ENCODE measurements around the gene VPS25. TPM values are rescaled to one million over a fixed set of nuclear protein-coding genes. Genes with fewer than 3 reads are reported as not detected.

Gene VPS25
- total and polyA plus RNA-seq, 9 of the 15 experiments (the other 6 are each of a cell fraction or from before 2014, with no cell fraction given), result 123 to 352 (median 180) TPM

DNA sequence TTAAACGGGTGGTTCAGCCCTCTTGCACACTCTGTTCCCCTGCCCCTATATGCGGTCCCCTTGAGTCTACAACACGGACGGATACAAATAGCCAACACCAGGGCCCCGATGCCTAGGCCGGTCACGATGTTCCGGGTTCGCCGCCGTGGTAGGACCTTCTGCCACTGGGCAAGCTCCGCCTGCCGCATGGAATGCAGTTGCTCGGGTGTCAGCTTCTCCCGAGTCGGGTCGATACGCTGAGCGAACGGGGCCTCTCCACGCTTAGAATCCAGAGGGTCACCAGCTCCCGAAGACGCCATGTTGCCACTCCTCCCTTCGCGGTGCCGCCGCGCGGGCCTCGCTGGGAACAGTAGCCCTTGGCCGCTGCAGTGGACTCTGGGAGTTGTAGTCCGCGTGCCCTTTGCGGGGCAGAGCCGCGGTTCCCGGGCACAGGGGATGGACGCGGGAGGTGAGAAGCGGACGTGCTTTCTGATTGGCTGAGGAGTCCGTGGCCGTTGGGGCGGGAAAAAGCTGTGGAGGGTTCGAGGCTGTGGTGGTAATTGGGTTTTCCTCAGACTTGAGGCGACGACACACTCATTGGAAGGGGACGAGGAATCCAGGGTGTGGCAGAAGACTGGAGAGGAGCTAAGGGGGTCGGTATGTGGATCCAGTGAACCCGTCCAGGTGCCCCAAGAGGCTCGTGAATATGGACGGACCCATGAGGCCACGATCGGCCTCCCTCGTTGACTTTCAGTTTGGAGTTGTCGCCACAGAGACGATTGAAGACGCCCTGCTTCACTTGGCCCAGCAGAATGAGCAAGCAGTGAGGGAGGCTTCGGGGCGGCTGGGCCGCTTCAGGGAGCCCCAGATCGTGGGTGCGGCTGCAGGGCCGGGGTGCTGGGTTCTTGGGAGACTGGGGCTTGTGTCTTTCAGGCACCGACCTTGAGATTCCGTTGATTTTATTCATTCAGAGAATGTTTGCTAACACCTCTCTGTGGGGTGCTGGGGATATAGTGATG, 25.4 kb downstream of the VPS25 start, which contains the start of the genes CNTD1 and COA3 (continued):
- TF ChIP-seq, protein P1, sequence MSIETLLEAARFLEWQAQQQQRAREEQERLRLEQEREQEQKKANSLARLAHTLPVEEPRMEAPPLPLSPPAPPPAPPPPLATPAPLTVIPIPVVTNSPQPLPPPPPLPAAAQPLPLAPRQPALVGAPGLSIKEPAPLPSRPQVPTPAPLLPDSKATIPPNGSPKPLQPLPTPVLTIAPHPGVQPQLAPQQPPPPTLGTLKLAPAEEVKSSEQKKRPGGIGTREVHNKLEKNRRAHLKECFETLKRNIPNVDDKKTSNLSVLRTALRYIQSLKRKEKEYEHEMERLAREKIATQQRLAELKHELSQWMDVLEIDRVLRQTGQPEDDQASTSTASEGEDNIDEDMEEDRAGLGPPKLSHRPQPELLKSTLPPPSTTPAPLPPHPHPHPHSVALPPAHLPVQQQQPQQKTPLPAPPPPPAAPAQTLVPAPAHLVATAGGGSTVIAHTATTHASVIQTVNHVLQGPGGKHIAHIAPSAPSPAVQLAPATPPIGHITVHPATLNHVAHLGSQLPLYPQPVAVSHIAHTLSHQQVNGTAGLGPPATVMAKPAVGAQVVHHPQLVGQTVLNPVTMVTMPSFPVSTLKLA (conservative IDR thresholded peaks at IDR 0.05), result peak; percentile 73 to 87
- peak; percentile 78 to 96 (median 92) for TF ChIP-seq YY1 (IDR thresholded peaks at IDR 0.05; ENCODE audit: borderline replicate concordance in 1 of 3, control insufficient read depth in 1 of 3, extremely low read depth in 1 of 3, insufficient read depth in 3 of 3, insufficient read length in 1 of 3, insufficient replicate concordance in 2 of 3, low read depth in 1 of 3, low read length in 2 of 3)
- TF ChIP-seq TEAD1 (CRISPR knock-in tag; IDR thresholded peaks at IDR 0.05), result peak; percentile 40; a peak in 2 of 4 replicates
- peak; percentile 76 for TF ChIP-seq SUPT5H (IDR thresholded peaks at IDR 0.05)
- TF ChIP-seq GATA2 (CRISPR knock-in tag; IDR thresholded peaks at IDR 0.05), result no peak
- no peak for TF ChIP-seq ZNF324 (CRISPR knock-in tag; IDR thresholded peaks at IDR 0.05)
- TF ChIP-seq, protein P2, sequence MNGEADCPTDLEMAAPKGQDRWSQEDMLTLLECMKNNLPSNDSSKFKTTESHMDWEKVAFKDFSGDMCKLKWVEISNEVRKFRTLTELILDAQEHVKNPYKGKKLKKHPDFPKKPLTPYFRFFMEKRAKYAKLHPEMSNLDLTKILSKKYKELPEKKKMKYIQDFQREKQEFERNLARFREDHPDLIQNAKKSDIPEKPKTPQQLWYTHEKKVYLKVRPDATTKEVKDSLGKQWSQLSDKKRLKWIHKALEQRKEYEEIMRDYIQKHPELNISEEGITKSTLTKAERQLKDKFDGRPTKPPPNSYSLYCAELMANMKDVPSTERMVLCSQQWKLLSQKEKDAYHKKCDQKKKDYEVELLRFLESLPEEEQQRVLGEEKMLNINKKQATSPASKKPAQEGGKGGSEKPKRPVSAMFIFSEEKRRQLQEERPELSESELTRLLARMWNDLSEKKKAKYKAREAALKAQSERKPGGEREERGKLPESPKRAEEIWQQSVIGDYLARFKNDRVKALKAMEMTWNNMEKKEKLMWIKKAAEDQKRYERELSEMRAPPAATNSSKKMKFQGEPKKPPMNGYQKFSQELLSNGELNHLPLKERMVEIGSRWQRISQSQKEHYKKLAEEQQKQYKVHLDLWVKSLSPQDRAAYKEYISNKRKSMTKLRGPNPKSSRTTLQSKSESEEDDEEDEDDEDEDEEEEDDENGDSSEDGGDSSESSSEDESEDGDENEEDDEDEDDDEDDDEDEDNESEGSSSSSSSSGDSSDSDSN (IDR thresholded peaks at IDR 0.05; ENCODE audit: borderline replicate concordance in 1 of 2, low read depth in 2 of 2, low read length in 2 of 2), result 0 out of 4 replicates have a peak, but pooled peaks of 1 of the 2 experiments have one; percentile 20
- TF ChIP-seq FOXK2 (conservative IDR thresholded peaks at IDR 0.05 in 1 of 2, IDR thresholded peaks at IDR 0.05 in 1 of 2; ENCODE audit: low read depth in 2 of 2), result peak; percentile 92 to 94
- TF ChIP-seq KDM4B (IDR thresholded peaks at IDR 0.05; ENCODE audit: borderline replicate concordance in 2 of 2, low read depth in 1 of 2), result peak in 1 of 2 experiments; percentile 42; a peak in 1 of 4 replicates
- no peak for TF ChIP-seq BCL6 (CRISPR knock-in tag; IDR thresholded peaks at IDR 0.05)
- TF ChIP-seq TARDBP (IDR thresholded peaks at IDR 0.05), result peak; percentile 34; the same call in 1 of the 2 replicates
- no peak for TF ChIP-seq SLC30A9 (CRISPR knock-in tag; IDR thresholded peaks at IDR 0.05)
- TF ChIP-seq L3MBTL2 (IDR thresholded peaks at IDR 0.05), result peak; percentile 100
- peak; percentile 21; the same call in 1 of the 2 replicates for TF ChIP-seq KLF13 (tag; IDR thresholded peaks at IDR 0.05; ENCODE audit: borderline replicate concordance, low read depth)
- no peak for TF ChIP-seq SMARCB1 (IDR thresholded peaks at IDR 0.05; ENCODE audit: insufficient read length, low read depth)
- peak; percentile 62 for TF ChIP-seq POLR2B (IDR thresholded peaks at IDR 0.05; ENCODE audit: low read depth, partially characterized antibody)
- TF ChIP-seq ZNF121 (CRISPR knock-in tag; conservative IDR thresholded peaks at IDR 0.05), result no peak
- no peak for TF ChIP-seq NR3C1 (CRISPR knock-in tag; IDR thresholded peaks at IDR 0.05)
- TF ChIP-seq NR2F6 (CRISPR knock-in tag; IDR thresholded peaks at IDR 0.05), result no peak
- no peak for TF ChIP-seq SAFB2 (IDR thresholded peaks at IDR 0.05; ENCODE audit: borderline replicate concordance, low read depth, low read length, severe bottlenecking)
- TF ChIP-seq NEUROD1 (IDR thresholded peaks at IDR 0.05; ENCODE audit: borderline replicate concordance, low read depth, low read length, partially characterized antibody), result peak; percentile 19
- TF ChIP-seq MBD2 (IDR thresholded peaks at IDR 0.05; ENCODE audit: borderline replicate concordance, low read depth), result peak; percentile 84
- no peak for TF ChIP-seq ZNF668 (CRISPR knock-in tag; IDR thresholded peaks at IDR 0.05)
